H9 (cell line): ENCODE results near the gene IFIH1. TPM values are rescaled to one million over a fixed set of nuclear protein-coding genes. Genes with fewer than 3 reads are reported as not detected.

ENCODE experiments used
- DNase-seq: peaks from one replicate; pipeline ENCODE4 v3.0.0-alpha.2; 2017
- H2AFZ ChIP-seq: one replicate; pipeline ENCODE4 v1.6.1; 2013; ENCODE audit warnings: mild to moderate bottlenecking, low read length, control low read depth, moderate library complexity
- H2AK5ac ChIP-seq: 2 replicates; pipeline ENCODE4 v1.6.1; 2013; ENCODE audit warnings: low read length, control low read depth, mixed read lengths; ENCODE audit not compliant: insufficient read length
- H2BK120ac ChIP-seq: one replicate; pipeline ENCODE4 v1.6.1; 2013; ENCODE audit warnings: low read depth, mild to moderate bottlenecking, low read length, control low read depth, inconsistent platforms; ENCODE audit not compliant: poor library complexity, severe bottlenecking
- H2BK12ac ChIP-seq: 2 replicates; pipeline ENCODE4 v1.6.1; 2013; ENCODE audit warnings: low read length, control low read depth, mixed read lengths, low read depth; ENCODE audit not compliant: insufficient read length
- H2BK15ac ChIP-seq: 2 replicates; pipeline ENCODE4 v1.6.1; 2013; ENCODE audit warnings: low read depth, low read length, control low read depth
- H2BK20ac ChIP-seq: one replicate; pipeline ENCODE4 v1.6.1; 2013; ENCODE audit warnings: low read depth, mild to moderate bottlenecking, low read length, control low read depth, inconsistent platforms; ENCODE audit not compliant: poor library complexity, severe bottlenecking
- H2BK5ac ChIP-seq: 2 replicates; pipeline ENCODE4 v1.6.1; 2013; ENCODE audit warnings: low read length, control low read depth, mixed read lengths; ENCODE audit not compliant: insufficient read length
- H3K14ac ChIP-seq: 2 replicates; pipeline ENCODE4 v1.6.1; 2013; ENCODE audit warnings: low read length, control low read depth; ENCODE audit not compliant: insufficient read depth
- H3K18ac ChIP-seq: 2 replicates; pipeline ENCODE4 v1.6.1; 2013; ENCODE audit warnings: low read depth, mild to moderate bottlenecking, mixed read lengths, low read length, control low read depth; ENCODE audit not compliant: insufficient read length
- H3K23ac ChIP-seq: 2 replicates; pipeline ENCODE4 v1.6.1; 2013; ENCODE audit warnings: low read length, control low read depth, mixed read lengths, low read depth; ENCODE audit not compliant: insufficient read length
- H3K23me2 ChIP-seq: 2 replicates; pipeline ENCODE4 v1.6.1; 2013; ENCODE audit warnings: low read depth, mild to moderate bottlenecking, mixed read lengths, low read length, control low read depth; ENCODE audit not compliant: insufficient read length, poor library complexity, severe bottlenecking
- H3K27ac ChIP-seq: 2 replicates; pipeline ENCODE4 v1.5.1; 2013; ENCODE audit warnings: low read length, control low read depth, mixed read lengths, low read depth; ENCODE audit not compliant: insufficient read length
- H3K27me3 ChIP-seq: 2 replicates; pipeline ENCODE4 v1.6.1; 2013; ENCODE audit warnings: low read length, control low read depth, inconsistent platforms; ENCODE audit not compliant: insufficient read depth
- H3K4ac ChIP-seq: 2 replicates; pipeline ENCODE4 v1.6.1; 2013; ENCODE audit warnings: low read depth, mild to moderate bottlenecking, control low read depth, inconsistent platforms, low read length, moderate library complexity
- H3K4me1 ChIP-seq: 2 replicates; pipeline ENCODE4 v1.6.1; 2013; ENCODE audit warnings: low read length, control low read depth, inconsistent platforms; ENCODE audit not compliant: insufficient read depth
- H3K4me2 ChIP-seq: 2 replicates; pipeline ENCODE4 v1.6.1; 2013; ENCODE audit warnings: low read length, control low read depth, mixed read lengths; ENCODE audit not compliant: insufficient read length, insufficient read depth
- H3K56ac ChIP-seq: 2 replicates; pipeline ENCODE4 v1.6.1; 2013; ENCODE audit warnings: low read depth, mild to moderate bottlenecking, mixed read lengths, low read length, control low read depth; ENCODE audit not compliant: insufficient read length
- H3K79me1 ChIP-seq: 2 replicates; pipeline ENCODE4 v1.6.1; 2013; ENCODE audit warnings: low read depth, mild to moderate bottlenecking, moderate library complexity, low read length, control low read depth, inconsistent platforms; ENCODE audit not compliant: insufficient read depth, poor library complexity, severe bottlenecking
- H3K79me2 ChIP-seq: 2 replicates; pipeline ENCODE4 v1.6.1; 2013; ENCODE audit warnings: low read length, control low read depth, inconsistent platforms; ENCODE audit not compliant: insufficient read depth
- H3K9ac ChIP-seq: 2 replicates; pipeline ENCODE4 v1.6.1; 2013; ENCODE audit warnings: low read length, control low read depth, mixed read lengths; ENCODE audit not compliant: insufficient read length; ENCODE audit errors: extremely low read depth
- H3K9me3 ChIP-seq: one replicate; pipeline ENCODE4 v1.6.1; 2013; ENCODE audit warnings: low read depth, low read length, inconsistent platforms; ENCODE audit not compliant: control insufficient read depth
- H3T11ph ChIP-seq: one replicate; pipeline ENCODE4 v1.6.1; 2013; ENCODE audit warnings: mild to moderate bottlenecking, low read length, control low read depth, inconsistent platforms
- H4K20me1 ChIP-seq: one replicate; pipeline ENCODE4 v1.6.1; 2013; ENCODE audit not compliant: control insufficient read depth, insufficient read length, insufficient read depth
- H4K5ac ChIP-seq: 2 replicates; pipeline ENCODE4 v1.6.1; 2013; ENCODE audit warnings: low read depth, mild to moderate bottlenecking, mixed read lengths, low read length, control low read depth; ENCODE audit not compliant: insufficient read length
- H4K8ac ChIP-seq: replicated peaks from 2 replicates; pipeline ENCODE4 v1.6.1; 2013; ENCODE audit warnings: low read length, control low read depth, mixed read lengths, low read depth; ENCODE audit not compliant: insufficient read length
- H4K91ac ChIP-seq: 2 replicates; pipeline ENCODE4 v1.6.1; 2013; ENCODE audit warnings: low read depth, mild to moderate bottlenecking, moderate library complexity, mixed read lengths, low read length, control low read depth; ENCODE audit not compliant: insufficient read length
- H3K27ac Mint-ChIP-seq, 3 experiments: 2 replicates in 2 of 3; 3 replicates in 1 of 3; pipeline ENCODE4 v1.8.0; 2020 to 2021; ENCODE audit warnings: mixed read lengths in 3 of 3, mild to moderate bottlenecking in 1 of 3, moderate library complexity in 1 of 3
- H3K27me3 Mint-ChIP-seq: 2 replicates; pipeline ENCODE4 v1.8.0; 2021; ENCODE audit warnings: low read depth, mild to moderate bottlenecking, moderate library complexity, mixed read lengths
- H3K36me3 Mint-ChIP-seq, 3 experiments: 2 replicates in 2 of 3; 3 replicates in 1 of 3; pipeline ENCODE4 v1.8.0; 2020 to 2021; ENCODE audit warnings: low read depth in 3 of 3, mixed read lengths in 3 of 3; ENCODE audit not compliant: insufficient read depth in 1 of 3
- H3K4me1 Mint-ChIP-seq, 2 experiments: 2 replicates each; pipeline ENCODE4 v1.8.0; 2020; ENCODE audit warnings: mixed read lengths in 2 of 2
- H3K4me3 Mint-ChIP-seq, 2 experiments: 2 replicates in 1 of 2; 3 replicates in 1 of 2; pipeline ENCODE4 v1.8.0; 2020 to 2021; ENCODE audit warnings: mild to moderate bottlenecking in 2 of 2, mixed read lengths in 2 of 2, moderate library complexity in 1 of 2
- H3K9me3 Mint-ChIP-seq, 2 experiments: 2 replicates in 1 of 2; 3 replicates in 1 of 2; pipeline ENCODE4 v1.8.0; 2020; ENCODE audit warnings: mild to moderate bottlenecking in 2 of 2, mixed read lengths in 2 of 2, moderate library complexity in 1 of 2
- CTCF ChIP-seq: fragments of 200-600 bp; sonication (generic); conservative IDR thresholded peaks from 3 replicates; pipeline ENCODE4 v1.8.0; 2021; ENCODE audit warnings: antibody characterized with exemption, mild to moderate bottlenecking
- WGBS: extraction: QIAGEN DNeasy Blood & Tissue Kit; methylation state at CpG from one replicate; pipeline ENCODE4 v1.1.7; 2013; ENCODE audit warnings: missing lambda C conversion rate, low lambda C conversion rate, mixed read lengths; ENCODE audit not compliant: insufficient read length; ENCODE audit errors: extremely low coverage; 5-methylcytosine and 5-hydroxymethylcytosine counted together
- total RNA-seq: library from RNA; stranded (reverse); gene quantifications from 2 replicates; pipeline ENCODE4 v1.2.1, GENCODE V29; 2021

The IFIH1 gene
- total RNA-seq, 1 experiment from 2014 or later = 0.81 TPM

- Mint-ChIP-seq H3K27me3 (no peaks in the 10 kb centered on the region), H3K36me3 (peaks cover 0 to 2% (median 0%) of the 10 kb centered on the region in 3 experiments; a peak in 1 of 7 replicates), H3K9me3 (peaks cover 0 to 5% of the 10 kb centered on the region in 2 experiments; a peak in 2 of 5 replicates), H3K27ac (no peak overlapping the region), H3K4me3 (no peak overlapping the region), H3K4me1 (no peaks in the 10 kb centered on the region)
- H2BK5ac ChIP-seq = no peak overlapping the region
- no peak overlapping the region for H3K56ac ChIP-seq
- H3K4me2 ChIP-seq = no peak overlapping the region
- H3K9ac ChIP-seq = no peak overlapping the region
- H3K14ac ChIP-seq = no peak overlapping the region
- H3K23ac ChIP-seq = no peak overlapping the region
- no peaks in the 10 kb centered on the region for H3K9me3 ChIP-seq
- H4K91ac ChIP-seq = no peak overlapping the region
- H3K79me2 ChIP-seq = no peaks in the 10 kb centered on the region
- no peaks in the 10 kb centered on the region for H3K79me1 ChIP-seq
- H4K20me1 ChIP-seq = no peaks in the 10 kb centered on the region
- H3K27me3 ChIP-seq = no peaks in the 10 kb centered on the region
- H2BK12ac ChIP-seq = no peak overlapping the region
- no peak overlapping the region for H2BK20ac ChIP-seq
- H4K5ac ChIP-seq = no peak overlapping the region
- H2BK120ac ChIP-seq = no peak overlapping the region
- no peak overlapping the region for H3K27ac ChIP-seq
- no peak for DNase-seq
- H3T11ph ChIP-seq = no peak overlapping the region
- no peak overlapping the region for H2BK15ac ChIP-seq
- H2AFZ ChIP-seq = no peak overlapping the region
- H2AK5ac ChIP-seq = no peak overlapping the region
- H3K23me2 ChIP-seq = no peaks in the 10 kb centered on the region
- no CpG with 5 or more reads among the region's 2 CpGs for WGBS
- H3K4me1 ChIP-seq = no peaks in the 10 kb centered on the region
- TF ChIP-seq CTCF = no peak
- no peak overlapping the region for H3K18ac ChIP-seq
- H4K8ac ChIP-seq = no peak overlapping the region
- no peak overlapping the region for H3K4ac ChIP-seq
Measured at GRCh38 chr2:162232027-162232426, 86.5 kb downstream of the IFIH1 start.
